Measurements from ENCODE around the gene MBOAT1.
A peak's percentile ranks its signal among the peaks of the same experiment; 100 is the strongest.
"Not testable (repeated sequence)": the region's sequence is repeated elsewhere in the genome, so short reads cannot be mapped to it uniquely, and the experiment has no call there.

Gene MBOAT1, protein sequence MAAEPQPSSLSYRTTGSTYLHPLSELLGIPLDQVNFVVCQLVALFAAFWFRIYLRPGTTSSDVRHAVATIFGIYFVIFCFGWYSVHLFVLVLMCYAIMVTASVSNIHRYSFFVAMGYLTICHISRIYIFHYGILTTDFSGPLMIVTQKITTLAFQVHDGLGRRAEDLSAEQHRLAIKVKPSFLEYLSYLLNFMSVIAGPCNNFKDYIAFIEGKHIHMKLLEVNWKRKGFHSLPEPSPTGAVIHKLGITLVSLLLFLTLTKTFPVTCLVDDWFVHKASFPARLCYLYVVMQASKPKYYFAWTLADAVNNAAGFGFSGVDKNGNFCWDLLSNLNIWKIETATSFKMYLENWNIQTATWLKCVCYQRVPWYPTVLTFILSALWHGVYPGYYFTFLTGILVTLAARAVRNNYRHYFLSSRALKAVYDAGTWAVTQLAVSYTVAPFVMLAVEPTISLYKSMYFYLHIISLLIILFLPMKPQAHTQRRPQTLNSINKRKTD

DNA sequence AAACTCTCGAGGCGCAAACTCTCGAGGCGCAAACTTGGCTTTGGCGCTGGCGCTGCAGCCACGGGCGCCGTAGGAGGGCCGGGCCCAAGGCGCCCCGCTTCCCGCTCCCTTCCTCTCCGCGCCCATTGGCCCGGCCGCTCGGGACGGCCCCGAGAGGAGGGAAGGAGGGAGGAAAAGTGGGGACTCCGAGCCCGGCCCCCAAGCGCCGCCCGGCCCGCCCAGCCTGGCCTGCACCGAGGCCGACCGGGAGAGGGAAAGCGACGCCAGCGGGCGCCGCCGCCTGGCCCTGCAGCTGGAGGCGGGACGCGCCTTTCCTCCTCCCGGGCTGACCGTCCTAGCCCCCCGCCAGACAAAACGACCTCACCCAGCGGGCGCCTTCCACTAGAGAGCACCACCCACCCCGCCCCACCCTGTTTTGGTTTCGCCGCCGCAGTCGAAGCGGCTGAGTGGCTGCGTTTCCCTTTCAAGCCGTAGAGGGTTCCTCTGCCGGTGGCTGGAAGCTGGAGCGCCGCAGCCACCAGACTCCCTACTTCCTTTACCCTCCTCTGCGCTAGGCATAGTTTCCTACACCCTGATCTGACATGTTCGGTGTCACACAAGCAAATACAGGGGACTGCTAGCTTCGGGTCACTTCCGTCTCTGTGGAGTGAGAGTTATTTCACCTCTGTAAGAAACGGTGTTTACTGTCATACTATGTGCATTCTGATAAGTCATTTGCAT is at the start of gene MBOAT1:
TSS of gene MBOAT1 (minus strand) at position 78 of the 720 bp plus-strand sequence. CDS start 235 bp downstream, outside the sequence.
- peak; percentile 78 for DNase-seq

DNA sequence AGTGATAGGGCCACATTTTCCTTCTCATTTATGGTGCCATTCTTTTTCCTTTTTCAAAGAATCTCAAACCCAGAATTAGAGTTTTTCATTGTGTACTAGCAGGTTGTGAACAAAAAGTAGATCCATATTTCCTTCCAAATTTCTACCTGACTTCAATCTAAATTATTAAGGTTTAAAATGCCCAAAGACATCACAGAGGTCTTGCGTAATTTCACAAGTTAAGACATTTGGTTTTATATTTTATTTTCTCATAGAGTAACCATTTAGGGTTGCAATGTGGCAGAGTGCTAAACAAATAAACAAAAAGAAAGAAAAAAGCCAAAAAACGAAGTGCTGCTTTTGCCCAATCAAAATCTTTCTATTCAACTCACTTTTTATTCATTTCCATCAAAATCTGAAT is 49.4 kb upstream of the MBOAT1 start:
- DNase-seq = no peak

DNA sequence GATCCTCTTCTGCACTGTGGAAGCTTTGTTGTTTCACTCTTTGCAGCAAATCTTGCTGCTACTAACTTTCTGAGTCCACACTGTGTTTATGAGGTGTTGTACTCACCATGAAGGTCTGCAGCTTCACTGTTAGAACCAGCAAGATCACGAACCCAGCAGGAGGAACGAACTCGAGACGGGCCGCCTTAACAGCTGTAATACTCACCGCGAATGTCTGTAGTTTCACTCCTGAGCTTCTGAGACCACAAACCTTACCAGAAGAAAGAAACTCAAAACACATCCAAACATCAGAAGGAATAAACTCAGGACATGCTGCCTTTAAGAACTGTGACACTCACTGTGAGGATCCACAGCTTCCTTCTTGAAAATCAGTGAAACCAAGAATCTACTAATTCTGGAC is 48.1 kb upstream of the MBOAT1 start:
- DNase-seq = no peak

DNA sequence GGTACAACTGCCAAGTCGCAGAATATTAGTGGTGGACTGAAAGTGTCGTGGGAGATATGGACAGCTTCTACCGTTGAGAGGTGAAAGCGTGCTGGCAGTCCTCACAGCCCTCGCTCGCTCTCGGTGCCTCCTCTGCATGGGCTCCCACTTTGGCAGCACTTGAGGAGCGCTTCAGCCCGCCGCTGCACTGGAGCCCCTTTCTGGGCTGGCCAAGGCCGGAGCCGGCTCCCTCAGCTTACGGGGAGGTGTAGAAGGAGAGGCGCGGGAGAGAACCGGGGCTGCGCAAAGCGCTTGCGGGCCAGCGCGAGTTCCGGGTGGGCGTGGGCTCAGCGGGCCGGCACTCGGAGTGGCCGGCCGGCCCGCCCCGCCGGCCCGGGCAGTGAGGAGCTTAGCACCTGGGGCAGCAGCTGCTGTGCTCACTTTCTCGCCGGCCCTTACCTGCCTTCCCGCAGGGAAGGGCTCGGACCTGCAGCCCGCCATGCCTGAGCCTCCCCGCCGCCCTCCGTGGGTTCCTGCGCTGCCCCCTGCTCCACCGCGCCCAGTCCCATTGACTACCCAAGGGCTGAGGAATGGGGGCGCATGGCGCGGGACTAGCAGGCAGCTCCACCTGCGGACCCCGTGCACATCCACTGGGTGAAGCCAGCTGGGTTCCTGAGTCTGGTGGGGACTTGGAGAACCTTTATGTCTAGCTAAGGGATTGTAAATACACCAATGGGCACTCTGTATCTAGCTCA is 47.2 kb upstream of the MBOAT1 start:
- no peak for DNase-seq

DNA sequence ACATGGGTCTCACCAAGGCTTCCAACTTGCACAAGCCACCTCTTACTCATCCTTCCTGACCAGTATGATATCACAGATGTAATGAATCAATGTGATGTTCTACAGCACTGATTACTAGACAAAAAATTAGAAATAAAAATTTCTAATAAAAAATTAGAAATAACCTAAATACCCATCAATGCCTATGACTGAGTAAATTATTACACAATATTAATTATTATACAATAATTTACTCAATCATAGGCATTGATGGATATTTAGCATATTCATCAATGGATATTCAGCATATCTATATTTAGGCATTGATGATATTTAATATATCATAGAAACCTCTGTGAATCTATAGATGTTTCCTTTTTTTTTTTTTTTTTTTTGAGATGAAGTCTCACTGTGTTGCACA is 43.2 kb upstream of the MBOAT1 start:
- DNase-seq = no peak

DNA sequence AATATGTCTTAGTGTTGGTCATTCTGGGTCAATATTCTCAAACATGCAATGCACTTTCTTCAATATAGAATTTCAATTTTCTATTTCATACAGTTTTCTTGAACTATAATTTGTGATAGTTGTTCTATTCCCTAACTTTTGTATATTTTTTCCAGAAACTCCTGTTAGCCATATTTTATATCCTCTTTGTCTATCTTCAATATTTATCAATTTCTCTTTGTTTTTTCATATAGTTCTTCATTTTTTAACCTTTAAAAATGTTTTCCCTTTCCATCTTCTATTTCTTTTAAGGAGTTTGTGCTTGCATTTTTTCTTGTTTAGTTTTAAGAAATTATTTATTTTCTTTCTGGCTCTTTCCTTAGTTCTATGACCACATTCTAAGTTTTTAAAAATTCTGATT is 42.0 kb upstream of the MBOAT1 start:
- DNase-seq = no peak

DNA sequence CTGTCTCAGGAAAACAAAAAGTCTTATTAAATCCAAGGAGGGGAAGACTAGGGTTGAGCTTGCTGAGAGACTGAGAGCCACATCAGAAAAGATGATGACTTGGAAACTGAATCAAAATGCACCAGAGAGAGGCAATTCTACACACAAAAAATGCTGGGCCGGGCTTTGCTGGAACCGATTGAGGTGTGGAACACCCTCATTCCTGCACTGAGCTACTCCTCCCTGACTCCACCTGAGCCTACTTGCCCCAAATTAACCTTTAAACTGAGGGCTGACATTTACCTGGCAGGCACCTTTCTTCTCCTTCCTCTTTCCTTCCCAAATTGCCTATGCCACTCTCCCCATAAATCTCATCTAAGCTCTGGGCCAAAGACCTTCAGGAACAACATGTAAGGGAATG is 40.8 kb upstream of the MBOAT1 start:
- DNase-seq = no peak

DNA sequence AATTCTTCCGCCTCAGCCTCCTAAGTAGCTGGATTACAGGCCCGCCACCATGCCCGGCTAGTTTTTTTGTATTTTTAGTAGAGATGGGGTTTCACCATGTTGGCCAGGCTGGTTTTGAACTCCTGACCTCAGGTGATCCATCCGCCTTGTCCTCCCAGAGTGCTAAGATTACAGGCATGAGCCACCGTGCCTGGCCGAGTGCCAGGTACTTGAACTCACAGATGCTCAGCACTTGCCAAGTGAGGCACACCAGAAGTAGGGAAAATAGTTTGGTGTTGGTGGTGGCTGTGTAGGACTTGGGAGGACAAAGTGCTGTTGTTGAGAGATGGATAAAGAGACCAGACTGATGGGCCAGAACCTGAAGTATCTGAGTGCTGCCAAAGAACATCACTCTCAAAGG is 40.0 kb upstream of the MBOAT1 start:
- no peak for DNase-seq

DNA sequence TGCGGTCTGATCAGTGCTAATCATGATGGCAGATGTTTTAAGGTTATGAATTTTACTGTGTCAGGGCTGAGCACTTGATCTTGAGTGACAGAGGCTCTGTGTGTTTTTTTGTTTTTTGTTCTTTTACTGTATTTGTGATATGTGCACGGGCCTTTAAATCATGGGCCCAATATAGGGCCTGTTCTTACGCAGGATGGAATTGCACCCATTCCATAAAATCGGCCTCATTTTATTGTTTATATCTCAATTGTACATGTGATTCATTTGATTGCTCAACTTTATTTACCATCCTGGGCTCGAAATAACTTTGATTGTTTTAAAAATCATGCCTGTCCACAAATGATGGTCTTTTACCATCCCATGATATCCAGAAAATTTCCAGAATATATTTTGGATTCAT is 39.3 kb upstream of the MBOAT1 start:
- no peak for DNase-seq

DNA sequence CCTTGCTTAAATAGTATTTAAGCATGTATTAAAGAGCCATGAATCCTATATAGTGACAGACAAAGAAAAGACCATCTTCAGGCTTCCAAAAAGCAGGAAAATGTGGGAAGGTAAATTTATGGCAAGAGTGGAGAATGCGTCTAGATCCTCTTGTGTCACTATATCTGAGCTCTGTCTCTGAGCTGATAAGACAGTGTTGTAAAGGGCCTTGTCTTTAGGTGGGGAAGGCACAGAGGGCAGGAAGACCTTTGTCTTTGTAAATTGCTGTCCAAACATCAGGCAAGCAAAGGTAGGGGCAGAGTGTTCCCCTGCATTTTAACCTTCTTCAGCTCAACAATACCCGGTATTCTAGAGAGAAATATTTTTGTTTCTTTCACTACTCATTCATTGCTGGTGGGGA is 33.9 kb upstream of the MBOAT1 start:
- DNase-seq = no peak

DNA sequence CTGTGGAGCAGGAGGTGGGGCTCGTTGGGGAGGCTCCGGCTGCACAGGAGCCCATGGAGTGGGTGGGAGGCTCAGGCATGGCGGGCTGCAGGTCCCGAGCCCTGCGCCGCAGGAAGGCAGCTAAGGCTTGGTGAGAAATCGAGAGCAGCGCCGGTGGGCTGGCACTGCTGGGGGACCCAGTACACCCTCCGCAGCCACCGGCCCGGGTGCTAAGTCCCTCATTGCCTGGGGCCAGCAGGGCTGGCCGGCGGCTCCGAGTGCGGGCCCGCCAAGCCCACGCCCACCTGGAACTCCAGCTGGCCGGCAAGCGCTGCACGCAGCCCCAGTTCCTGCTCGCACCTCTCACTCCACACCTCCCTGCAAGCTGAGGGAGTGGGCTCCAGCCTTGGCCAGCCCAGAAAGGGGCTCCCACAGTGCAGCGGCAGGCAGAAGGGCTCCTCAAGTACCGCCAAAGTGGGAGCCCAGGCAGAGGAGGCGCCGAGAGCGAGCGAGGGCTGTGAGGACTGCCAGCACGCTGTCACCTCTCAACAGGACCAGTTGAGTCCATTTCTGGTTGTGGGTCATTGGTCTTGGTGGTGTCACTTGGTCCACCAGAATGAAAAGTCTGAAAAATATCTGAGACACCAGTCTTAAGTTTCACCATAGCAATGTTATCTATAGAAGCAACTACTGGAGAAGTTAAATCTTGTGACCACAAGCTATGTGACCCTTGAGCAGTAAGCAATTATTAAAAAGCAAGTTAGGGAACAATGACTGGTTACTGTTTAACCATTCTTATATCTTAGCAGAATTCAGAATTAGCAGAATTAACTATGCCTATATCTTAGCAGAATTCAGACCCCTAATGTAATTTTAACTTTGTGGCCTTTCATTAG is 32.8 kb upstream of the MBOAT1 start:
- not testable (repeated sequence) for DNase-seq

DNA sequence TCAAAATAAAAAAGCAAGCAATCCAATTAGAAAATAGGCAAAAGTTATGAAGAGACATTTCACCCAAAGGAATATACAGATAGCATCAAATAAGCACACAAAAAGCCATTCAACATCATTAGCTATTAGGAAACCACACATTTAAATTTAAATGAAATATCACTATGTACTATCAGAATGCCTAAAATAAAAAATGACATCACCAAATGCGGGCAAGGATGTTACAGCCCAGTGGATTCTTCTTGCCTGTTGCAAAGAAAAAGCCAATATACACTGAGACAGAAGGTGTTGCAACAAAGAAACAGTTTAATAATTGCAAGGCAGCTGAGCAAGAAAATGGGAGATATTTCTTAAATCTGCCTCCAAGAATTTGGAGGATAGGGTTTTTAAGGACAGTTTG is 31.0 kb upstream of the MBOAT1 start:
- no peak for DNase-seq

DNA sequence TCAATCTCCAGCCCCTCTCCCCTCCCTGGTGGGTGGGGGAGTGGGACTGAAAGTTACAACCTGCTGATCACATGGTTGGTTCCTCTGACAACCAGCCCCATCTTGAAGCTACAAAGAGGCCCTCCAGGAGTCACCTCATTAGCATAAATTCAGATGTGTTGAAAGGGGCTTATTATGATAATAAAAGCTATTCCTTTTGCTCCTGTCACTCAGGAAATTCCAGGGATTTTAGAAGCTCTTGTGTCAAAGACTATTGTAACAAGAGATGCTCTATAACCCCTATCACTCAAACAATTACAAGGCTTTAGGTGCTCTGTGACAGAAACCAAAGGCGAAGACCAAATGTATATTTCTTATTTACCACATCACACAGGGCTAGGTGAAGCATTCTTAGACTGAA is 30.1 kb upstream of the MBOAT1 start:
- DNase-seq = no peak

DNA sequence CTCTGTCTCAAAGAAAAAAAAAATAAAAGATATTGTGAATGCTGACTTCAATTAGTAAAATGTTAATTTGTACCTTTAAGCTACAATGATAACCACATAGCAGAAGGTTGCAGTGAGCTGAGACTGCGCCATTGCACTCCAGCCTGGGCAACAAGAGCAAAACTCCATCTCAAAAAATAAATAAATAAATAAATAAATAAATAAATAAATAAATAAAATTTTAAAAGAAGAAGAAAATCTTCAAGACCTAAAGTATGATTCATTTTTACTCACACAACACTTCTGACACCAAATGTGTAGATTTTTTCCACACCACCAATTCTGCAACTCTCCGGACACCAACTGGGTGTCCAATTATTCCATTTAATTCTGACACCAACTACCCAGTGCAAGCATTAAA is 28.8 kb upstream of the MBOAT1 start:
- DNase-seq = no peak

DNA sequence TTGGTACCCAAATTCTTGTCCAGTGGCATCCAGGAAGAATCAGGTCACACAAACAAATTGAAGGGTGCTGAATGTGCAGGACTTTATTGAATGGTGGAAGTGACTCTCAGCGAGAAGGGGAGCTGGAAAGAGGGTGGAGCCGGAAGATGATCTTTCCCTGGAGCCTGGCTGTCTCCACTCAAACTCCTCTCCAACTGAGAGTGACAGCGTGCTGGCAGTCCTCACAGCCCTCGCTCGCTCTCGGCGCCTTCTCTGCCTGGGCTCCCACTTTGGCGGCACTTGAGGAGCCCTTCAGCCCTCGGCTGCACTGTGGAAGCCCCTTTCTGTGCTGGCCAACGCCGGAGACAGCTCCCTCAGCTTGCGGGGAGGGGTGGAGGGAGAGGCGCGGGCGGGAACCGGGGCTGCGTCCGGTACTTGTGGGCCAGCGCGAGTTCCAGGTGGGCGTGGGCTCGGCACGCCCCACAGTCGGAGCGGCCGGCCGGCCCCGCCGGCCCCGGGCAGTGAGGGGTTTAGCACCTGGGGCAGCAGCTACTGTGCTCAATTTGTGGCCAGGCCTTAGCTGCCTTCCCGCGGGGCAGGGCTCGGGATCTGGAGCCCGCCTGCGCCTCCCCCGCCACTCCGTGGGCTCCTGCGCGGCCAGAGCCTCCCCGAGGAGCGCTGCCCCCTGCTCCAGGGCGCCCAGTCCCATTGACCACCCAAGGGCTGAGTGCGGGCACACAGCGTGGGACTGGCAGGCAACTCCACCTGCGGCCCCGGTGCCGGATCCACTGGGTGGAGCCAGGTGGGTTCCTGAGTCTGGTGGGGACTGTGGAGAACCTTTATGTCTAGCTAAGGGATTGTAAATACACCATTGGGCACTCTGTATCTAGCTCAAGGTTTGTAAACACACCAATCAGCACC is 26.7 kb upstream of the MBOAT1 start:
- DNase-seq = no peak

DNA sequence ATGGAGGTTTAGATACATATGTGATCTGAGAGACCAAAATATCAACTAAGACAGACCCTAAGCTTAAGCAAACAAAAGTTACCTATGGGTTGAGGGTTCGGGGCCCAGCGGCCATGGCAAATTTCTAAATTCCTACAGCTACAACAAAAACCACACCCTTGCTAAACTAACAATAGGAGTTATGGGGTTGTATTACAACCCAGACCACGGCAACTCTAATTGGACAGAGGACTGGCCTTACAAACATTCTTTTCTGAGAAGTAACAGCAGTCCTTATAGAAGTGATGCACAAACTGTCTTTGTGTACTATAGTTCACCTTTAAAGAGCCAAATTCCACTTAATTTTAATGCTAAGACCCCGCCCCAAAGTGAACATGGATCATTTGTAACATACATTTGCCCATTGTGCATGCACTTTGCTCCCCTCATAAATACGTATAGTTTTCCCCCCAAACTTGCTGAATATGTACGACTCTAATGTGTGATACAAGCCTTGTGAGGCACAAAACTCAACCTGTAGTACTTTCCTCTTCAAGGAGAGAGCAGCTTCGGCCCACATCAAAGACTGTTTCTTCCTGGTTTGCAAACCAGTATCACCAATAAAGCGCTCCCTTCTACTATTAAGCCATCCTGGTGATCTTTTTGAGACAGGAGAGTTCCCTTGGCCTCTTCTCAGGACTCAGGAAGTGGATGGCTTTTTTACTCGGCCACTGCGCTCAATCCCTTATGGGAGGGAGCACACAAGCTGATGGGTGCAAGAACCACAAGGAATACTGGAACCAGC is 25.6 kb upstream of the MBOAT1 start:
- DNase-seq = no peak

DNA sequence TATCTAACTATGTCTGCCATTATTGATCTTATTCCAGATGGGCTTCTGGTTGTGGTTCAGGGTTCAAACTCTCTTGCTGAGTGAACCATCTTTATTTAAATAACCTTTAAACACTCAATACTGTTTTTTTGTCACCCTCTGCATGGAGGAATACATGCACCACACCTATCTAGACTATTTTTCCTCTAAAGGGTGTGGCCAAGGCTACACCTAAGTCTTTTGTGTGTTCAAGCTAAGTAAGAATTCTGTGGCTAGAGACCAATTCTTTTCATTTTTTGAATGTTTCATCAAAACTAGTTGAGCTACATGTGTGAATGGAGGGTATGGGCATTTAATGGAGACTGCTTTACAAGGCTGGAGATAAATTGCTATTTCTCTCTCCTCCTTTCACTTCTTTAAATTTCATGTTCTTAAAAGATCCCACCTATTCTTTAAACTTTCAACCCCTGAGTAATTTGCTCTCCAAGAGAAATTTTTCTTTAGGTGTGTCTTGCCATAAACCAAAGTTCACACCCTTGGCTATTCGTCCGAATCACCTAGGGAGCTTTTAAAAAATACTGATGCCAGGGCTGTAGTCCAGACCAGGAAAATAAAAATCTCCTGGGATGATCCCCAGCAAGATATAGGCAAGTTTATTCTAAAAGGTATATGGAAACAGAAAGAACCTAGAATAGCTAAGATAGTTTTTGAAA is 24.8 kb upstream of the MBOAT1 start:
- DNase-seq = no peak

DNA sequence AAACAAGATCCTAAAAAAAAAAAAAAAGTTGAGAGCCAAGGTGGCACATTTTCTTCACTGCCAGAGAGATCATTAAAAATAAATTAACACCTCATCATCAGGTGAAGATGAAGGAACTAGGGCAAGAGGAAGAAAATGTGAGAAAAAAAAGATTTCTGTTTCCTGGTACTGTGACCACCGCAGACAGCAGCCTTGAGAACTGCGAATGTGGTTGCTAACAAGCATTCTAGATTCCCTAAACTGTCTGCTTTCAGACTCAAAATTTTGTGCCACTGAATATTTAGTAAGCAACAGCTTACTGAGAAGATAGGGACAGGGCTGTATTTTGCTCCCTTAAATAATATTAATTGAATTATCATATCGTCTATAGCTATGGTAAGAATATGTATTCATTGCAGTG is 24.1 kb upstream of the MBOAT1 start:
- no peak for DNase-seq

DNA sequence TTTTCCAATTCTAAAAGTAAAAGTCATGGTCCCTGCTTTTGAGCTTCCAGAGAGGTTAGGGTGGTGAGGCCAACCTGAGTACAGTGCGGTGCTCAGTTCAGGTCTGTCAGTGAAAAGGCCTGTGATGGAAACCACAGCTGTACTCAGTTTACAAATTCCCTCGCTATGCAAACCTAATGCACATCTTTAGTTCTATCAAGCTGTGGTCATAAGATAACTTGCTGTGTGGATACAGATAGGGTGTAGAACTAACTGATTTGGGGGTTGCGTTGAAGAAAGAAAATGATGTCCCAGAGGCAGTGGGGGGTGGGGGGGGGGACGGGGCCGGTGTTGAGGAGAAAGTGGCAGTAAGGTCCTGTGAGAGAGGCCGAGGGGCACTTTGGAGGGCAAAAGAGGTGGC is 22.8 kb upstream of the MBOAT1 start:
- no peak for DNase-seq

DNA sequence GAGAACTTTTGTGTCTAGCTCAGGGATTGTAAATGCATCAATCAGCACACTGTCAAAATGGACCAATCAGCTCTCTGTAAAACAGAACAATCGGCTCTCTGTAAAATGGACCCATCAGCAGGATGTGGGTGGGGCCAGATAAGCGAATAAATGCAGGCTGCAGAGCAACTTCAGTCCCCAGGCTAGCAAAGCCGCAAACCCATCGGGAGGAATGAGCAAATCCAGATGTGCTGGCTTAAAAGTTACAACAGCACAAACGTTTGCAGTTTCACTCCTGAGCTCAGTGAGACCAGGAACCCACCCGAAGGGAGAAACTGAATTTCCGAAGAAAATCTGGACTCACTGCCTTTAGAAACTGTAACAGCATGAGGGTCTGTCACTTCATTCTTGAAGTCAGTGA is 21.9 kb upstream of the MBOAT1 start:
- DNase-seq = no peak
